ENCODE data around the gene FNDC3B.

FNDC3B gene

GRCh38 chr3:172195407-172195754 lies 156.0 kb downstream of the FNDC3B start:
- FAIRE-seq = no peak

GRCh38 chr3:172197344-172197743 lies 158.0 kb downstream of the FNDC3B start:
- no peak for FAIRE-seq

GRCh38 chr3:172198428-172198827 lies 159.1 kb downstream of the FNDC3B start:
- no peak for FAIRE-seq

- FAIRE-seq = no peak
These were observed 160.5 kb downstream of the FNDC3B start for GRCh38 chr3:172199850-172200369.

GRCh38 chr3:172201136-172201869 lies 161.9 kb downstream of the FNDC3B start:
- no peak for FAIRE-seq

- no peak for FAIRE-seq
These were observed 162.5 kb downstream of the FNDC3B start for GRCh38 chr3:172201870-172202236.

GRCh38 chr3:172202797-172203196 lies 163.4 kb downstream of the FNDC3B start:
- no peak for FAIRE-seq

GRCh38 chr3:172203522-172204258 lies 164.3 kb downstream of the FNDC3B start:
- FAIRE-seq = peak; percentile 41

GRCh38 chr3:172204716-172205115 lies 165.3 kb downstream of the FNDC3B start:
- FAIRE-seq = no peak

GRCh38 chr3:172208586-172209332 lies 169.4 kb downstream of the FNDC3B start:
- no peak for FAIRE-seq

GRCh38 chr3:172209333-172210321 lies 170.2 kb downstream of the FNDC3B start:
- FAIRE-seq = no peak

GRCh38 chr3:172210355-172210754 lies 171.0 kb downstream of the FNDC3B start:
- FAIRE-seq = no peak

- no peak for FAIRE-seq
These were observed 171.7 kb downstream of the FNDC3B start for GRCh38 chr3:172211123-172211522.

- no peak for FAIRE-seq
These were observed 173.8 kb downstream of the FNDC3B start for GRCh38 chr3:172213200-172213599.

- FAIRE-seq = no peak
These were observed 174.5 kb downstream of the FNDC3B start for GRCh38 chr3:172213904-172214303.

- no peak for FAIRE-seq
These were observed 176.9 kb downstream of the FNDC3B start for GRCh38 chr3:172216267-172216666.

- no peak for FAIRE-seq
These were observed 177.5 kb downstream of the FNDC3B start for GRCh38 chr3:172216911-172217310.

GRCh38 chr3:172217877-172218276 lies 178.5 kb downstream of the FNDC3B start:
- FAIRE-seq = no peak

GRCh38 chr3:172218350-172219323 lies 179.3 kb downstream of the FNDC3B start:
- no peak for FAIRE-seq

- no peak for FAIRE-seq
These were observed 180.4 kb downstream of the FNDC3B start for GRCh38 chr3:172219750-172220149.

- peak; percentile 13 for FAIRE-seq
These were observed 182.2 kb downstream of the FNDC3B start for GRCh38 chr3:172221547-172221946.

Data from islet of Langerhans (tissue), 1 donor.